Embryonic facial prominence (tissue), 1 donor: ENCODE measurements around the gene PSPH.
"Not testable (repeated sequence)": the region's sequence is repeated elsewhere in the genome, so short reads cannot be mapped to it uniquely, and the experiment has no call there.

ENCODE experiments used
- DNase-seq: peaks from one replicate; pipeline ENCODE4 v3.0.0-alpha.2; 2016; ENCODE audit errors: extremely low spot score

The PSPH gene

GRCh38 chr7:56051339-56052191, at the start of gene PSPH, which contains the start of gene CCT6A:
Gene PSPH, minus strand, starts transcription at chr7:56051444. Its CDS starts 30,232 bp downstream, at chr7:56021212.
Gene CCT6A, plus strand, starts transcription at chr7:56051765. Its CDS starts 84 bp downstream, at chr7:56051849.
- DNase-seq = peak; percentile 93

- DNase-seq = no peak
Observed at GRCh38 chr7:56099653-56100052, 48.4 kb upstream of the PSPH start.

- not testable (repeated sequence) for DNase-seq
Observed at GRCh38 chr7:56098187-56099008, 47.2 kb upstream of the PSPH start.

GRCh38 chr7:56097700-56098099, 46.5 kb upstream of the PSPH start:
- DNase-seq = no peak

DNA sequence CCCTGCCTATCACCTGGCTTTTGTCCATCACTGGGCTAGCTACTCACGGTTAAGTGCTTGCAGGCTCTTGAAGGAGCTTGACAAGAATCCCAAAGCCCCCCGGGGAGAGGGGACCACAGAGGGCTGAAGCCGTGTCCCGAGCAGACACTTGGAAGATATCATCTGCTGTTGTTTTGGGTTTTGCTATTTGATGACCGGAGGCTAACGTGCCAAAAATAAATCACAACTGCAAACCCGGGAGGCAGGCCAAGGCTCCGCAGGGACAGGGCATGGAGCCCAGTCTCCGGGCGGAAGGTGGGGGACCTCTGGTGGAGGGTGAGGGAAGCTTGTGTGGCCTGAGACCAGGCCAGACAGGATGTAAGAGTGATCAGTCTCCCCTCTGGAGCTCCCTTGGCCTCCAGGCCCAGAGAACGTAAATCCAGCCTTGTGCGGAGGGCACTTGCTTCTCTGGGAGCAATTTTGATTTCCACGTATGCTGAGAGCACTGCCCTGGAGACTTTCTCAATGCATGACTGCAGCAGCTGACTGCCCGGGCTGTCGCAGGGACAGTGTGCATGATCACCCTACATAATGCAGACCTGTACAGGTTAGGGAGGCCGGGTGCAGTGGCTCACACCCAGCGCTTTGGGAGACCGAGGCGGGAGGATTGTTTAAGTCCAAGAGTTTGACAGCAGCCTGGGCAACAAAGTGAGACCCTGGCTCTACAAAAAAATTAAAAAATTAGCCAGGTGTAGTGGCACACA, 41.7 kb upstream of the PSPH start, which contains the start of gene PHKG1:
TSS of gene PHKG1 (minus strand) at position 164 of the 743 bp plus-strand sequence. CDS start 4,011 bp downstream, outside the sequence.
- no peak for DNase-seq

GRCh38 chr7:56092388-56092787, 41.1 kb upstream of the PSPH start:
- DNase-seq = not testable (repeated sequence)

GRCh38 chr7:56091591-56091990, 40.3 kb upstream of the PSPH start:
- no peak for DNase-seq

GRCh38 chr7:56087445-56087844, 36.2 kb upstream of the PSPH start:
- no peak for DNase-seq

DNA sequence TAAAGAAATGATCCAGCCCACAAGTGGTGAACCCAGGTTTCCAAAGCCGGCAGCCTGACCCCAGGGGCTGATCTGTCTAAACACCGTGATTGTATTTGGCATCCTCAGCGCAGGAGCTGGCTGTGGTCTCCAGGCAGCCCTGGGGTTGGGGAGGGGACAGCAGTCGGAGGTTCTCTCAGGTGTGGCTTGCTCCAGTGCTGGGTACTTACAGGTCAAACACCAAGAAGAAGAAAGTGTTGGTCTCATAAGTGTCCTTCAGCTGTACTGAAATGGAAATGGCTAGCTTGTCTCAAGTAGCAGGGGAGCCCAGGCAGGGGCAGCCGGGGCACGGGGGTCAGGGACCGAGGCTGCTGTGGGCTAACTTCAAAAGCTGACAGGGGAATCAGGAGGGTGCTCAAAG, 35.5 kb upstream of the PSPH start:
- no peak for DNase-seq

DNA sequence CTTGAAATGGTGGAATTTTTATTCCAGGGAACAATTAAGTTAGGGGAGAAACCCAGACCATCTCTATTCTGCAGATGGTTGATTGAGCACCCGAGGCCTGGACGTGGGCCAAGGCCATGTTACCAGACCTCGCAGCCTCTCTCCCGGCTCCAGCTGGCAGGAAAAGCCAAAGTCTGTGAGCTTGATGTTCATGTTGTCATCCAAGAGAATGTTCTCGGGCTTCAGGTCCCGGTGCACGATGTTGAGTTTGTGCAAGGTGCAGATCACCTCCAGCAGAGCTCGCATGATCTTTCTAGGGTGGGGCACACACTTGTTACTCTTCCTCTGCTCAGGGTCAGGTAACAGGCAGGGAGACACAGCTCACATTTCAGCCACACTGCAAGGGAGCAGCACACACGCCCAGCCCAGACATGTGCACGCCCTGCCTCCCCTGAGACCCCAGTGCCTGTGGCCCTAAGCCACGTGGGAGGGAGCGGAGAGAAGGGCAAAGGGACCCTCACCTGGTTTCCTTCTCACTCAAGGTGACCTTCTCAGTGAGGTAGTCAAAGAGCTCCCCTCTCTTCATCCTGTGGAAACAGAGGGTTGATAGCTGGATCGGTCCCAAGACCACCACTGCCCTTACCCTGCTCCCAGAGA, 32.0 kb upstream of the PSPH start:
- DNase-seq = no peak

DNA sequence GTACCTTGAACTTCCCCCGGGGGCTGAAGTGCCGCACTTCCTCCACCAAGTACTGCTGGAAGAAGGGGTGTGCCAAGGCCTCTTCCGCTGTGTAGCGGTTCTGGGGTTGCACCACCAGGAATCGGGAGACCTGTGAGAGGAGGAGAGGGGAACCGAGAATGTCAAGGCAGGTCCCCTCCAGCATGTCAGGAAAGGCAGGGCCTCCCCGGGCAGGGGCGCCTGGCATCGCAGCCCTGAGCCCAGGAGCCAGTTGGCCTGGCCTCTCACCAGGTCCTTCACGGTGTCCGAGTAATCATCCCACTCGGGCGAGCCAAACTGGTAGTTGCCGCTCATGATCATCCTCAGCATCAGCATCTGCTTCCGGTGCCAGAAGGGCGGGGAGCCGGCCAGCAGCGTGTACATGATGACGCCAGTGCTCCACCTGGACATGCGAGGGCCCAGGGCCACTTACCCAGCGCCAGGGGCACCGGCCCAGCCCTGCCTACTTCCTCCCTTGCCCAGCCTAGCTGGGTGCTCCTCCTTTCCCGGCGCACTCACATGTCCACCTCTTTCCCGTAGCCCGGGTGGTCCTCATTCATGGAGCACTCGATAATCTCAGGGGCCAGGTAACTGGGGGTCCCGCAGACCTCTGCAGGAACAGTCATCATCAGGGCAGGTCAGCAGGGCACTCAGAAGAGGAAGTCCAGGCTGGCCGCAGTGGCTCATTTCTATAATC, 30.5 kb upstream of the PSPH start:
- DNase-seq = no peak

- not testable (repeated sequence) for DNase-seq
Observed at GRCh38 chr7:56080726-56081435, 29.6 kb upstream of the PSPH start.

DNA sequence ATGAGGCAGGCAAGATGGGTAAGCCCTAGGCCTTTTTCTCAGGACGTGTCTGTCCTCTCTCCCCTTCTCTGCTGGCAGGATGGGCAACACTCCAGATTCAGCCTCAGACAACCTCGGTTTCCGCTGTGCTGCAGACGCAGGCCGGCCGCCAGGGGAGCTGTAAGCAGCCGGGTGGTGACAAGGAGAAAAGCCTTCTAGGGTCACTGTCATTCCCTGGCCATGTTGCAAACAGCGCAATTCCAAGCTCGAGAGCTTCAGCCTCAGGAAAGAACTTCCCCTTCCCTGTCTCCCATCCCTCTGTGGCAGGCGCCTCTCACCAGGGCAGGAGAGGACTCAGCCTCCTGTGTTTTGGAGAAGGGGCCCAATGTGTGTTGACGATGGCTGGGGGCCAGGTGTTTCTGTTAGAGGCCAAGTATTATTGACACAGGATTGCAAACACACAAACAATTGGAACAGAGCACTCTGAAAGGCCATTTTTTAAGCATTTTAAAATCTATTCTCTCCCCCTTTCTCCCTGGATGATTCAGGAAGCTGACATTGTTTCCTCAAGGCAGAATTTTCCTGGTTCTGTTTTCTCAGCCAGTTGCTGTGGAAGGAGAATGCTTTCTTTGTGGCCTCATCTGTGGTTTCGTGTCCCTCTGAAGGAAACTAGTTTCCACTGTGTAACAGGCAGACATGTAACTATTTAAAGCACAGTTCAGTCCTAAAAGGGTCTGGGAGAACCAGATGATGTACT, 28.4 kb upstream of the PSPH start:
- no peak for DNase-seq

- DNase-seq = no peak
Observed at GRCh38 chr7:56078196-56078595, 27.0 kb upstream of the PSPH start.

DNA sequence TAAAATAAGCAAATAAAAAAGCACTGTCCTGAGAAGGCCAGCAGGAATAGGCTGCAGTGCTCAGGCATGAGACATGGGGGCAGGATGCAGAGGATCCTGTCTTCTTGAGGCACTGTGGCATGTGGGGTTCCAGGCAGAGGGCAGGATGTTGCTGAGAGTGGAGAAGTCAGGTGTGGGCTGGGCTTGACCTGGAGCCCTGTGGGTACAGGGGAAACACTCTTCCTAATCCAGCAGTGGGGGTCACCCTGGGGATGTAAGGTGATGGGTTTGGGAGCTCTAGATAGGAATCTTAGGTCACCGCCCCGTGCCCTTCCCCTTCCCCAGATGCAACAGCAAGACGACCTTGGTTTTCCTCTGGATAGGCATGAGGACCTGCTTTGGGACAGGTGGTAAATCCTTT, 26.4 kb upstream of the PSPH start:
- DNase-seq = no peak

DNA sequence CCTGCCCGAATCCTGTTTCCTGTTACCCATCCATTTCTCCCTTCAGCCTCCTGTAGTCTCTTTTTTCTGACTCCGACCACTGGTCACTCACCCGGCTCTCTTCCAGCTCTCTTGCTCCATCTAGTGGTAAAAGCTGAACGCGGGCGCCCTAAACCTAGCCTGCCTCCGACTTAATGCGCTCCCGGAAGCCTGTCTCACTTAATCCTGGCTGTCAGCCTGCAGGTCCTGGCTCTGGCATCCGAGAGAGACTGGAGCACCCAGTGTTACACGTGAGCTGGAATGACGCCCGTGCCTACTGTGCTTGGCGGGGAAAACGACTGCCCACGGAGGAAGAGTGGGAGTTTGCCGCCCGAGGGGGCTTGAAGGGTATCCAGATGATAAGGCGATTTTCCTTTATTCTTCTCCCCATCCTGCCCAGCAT, 23.1 kb upstream of the PSPH start:
- peak; percentile 43 for DNase-seq

DNA sequence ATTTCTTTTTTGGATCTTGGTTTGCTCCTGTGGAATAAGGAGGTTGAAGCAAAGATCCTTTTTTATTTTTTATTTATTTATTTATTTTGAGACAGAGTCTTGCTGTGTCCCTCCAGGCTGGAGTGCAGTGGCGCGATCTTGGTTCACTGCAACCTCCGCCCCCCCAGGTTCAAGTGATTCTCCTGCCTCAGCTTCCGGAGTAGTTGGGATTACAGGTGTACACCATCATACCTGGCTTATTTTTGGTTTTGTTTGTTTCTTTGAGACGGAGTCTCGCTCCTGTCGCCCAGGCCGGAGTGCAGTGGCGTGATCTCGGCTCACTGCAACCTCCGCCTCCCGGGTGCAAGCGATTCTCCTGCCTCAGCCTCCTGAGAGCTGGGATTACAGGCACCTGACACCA, 15.1 kb upstream of the PSPH start:
- not testable (repeated sequence) for DNase-seq

DNA sequence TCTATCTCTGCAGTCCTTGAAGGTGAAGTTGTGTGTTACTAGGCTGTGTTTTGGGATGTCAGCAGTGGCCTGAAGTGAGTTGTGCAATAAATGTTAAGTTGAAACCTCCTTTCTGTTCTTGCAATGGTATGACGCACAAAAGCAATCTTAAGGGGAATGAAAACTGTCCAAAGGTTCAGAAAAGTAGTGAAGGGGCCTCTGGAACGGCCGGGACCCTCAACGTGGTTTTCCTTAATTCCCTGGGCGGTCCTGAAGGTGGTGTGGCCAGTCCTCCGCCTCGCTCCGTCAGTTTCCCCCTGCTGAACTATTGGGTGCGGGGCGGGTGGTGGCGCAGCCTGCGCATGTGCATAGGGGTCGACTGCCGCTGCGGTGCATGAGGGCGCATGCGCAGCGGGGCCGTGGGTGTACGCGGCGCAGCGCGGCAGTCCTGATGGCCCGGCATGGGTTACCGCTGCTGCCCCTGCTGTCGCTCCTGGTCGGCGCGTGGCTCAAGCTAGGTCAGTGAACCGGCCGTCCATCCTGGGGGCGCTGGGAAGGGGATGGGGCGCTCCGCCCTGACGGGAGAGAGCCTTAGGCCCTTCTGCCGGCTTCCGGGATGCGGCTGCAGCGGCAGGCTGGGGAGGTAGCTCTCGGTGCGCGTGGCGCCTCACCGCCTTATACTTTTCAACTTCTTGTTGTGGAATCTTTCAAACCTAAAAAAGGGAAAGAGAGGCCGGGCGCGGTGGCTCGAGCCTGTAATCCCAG, 12.8 kb upstream of the PSPH start, which contains the start of gene SUMF2:
TSS of gene SUMF2 (plus strand) at position 405 of the 744 bp plus-strand sequence. CDS start at position 431, 26 bp downstream.
- DNase-seq = peak; percentile 68
